GM12878 (cell line): ENCODE data around the gene CDH2. TPM values are rescaled to one million over a fixed set of nuclear protein-coding genes. Genes with fewer than 3 reads are reported as not detected.

ENCODE experiments used
- ATAC-seq: fragments of 200-7000 bp; cut with Tn5 transposase; 3 replicates; pipeline ENCODE4 v1.9.1; 2020; ENCODE audit warnings: mild to moderate bottlenecking, moderate library complexity
- BruUV-seq: library from RNA; stranded (reverse); fragments of 400-500 nt; replicated peaks from 2 replicates; lab custom pipeline; 2021; lab: Mats Ljungman, UMichigan
- CTCF ChIA-PET: fragments of 300-600 bp; sonication (Branson Sonifier 250); formaldehyde crosslinking; extraction: SDS; loops from one replicate; lab custom pipeline; 2021; ENCODE audit warnings: inconsistent platforms; lab: Yijun Ruan, JAX
- POLR2A ChIA-PET: fragments of 350-600 bp; formaldehyde crosslinking; extraction: SDS; loops from one replicate; lab custom pipeline; 2021; ENCODE audit warnings: inconsistent platforms; lab: Charles Lee
- RAD21 ChIA-PET: fragments of 300-600 bp; sonication (Branson Sonifier 250); formaldehyde crosslinking; loops from one replicate; lab custom pipeline; 2023; ENCODE audit warnings: antibody characterized with exemption; ENCODE audit not compliant: unreplicated experiment; lab: Charles Lee
- SMC1A ChIA-PET: fragments of 300-600 bp; sonication (Branson Sonifier 250); formaldehyde crosslinking; loops from one replicate; lab custom pipeline; 2023; ENCODE audit not compliant: unreplicated experiment, uncharacterized antibody; lab: Charles Lee
- DNase-seq: peaks from one replicate; pipeline ENCODE4 v3.0.0-alpha.2; 2011; ENCODE audit warnings: low read depth, low spot score
- FAIRE-seq: peaks from 3 replicates; lab custom pipeline; 2011; peaks lifted over from hg19 to GRCh38; lab: Jason Lieb, UNC
- H2AFZ ChIP-seq: 2 replicates; pipeline ENCODE4 v1.6.0; 2011; ENCODE audit warnings: low read depth, low read length, control low read depth; ENCODE audit not compliant: control insufficient read depth
- H3K27ac ChIP-seq: 2 replicates; pipeline ENCODE4 v1.5.1; 2011; ENCODE audit warnings: control low read depth; ENCODE audit not compliant: control insufficient read depth, insufficient read depth
- H3K27me3 ChIP-seq, 2 experiments: replicated peaks in 1 of 2; 2 replicates each; pipeline versions ENCODE4 v1.6.0 to v1.6.1; 2011; ENCODE audit warnings: low read length in 1 of 2; ENCODE audit not compliant: control insufficient read depth in 2 of 2, insufficient read depth in 2 of 2
- H3K36me3 ChIP-seq, 2 experiments: 2 replicates each; pipeline ENCODE4 v1.5.1; 2011; ENCODE audit warnings: low read length in 1 of 2; ENCODE audit not compliant: control insufficient read depth in 2 of 2, insufficient read depth in 2 of 2
- H3K4me1 ChIP-seq: 2 replicates; pipeline ENCODE4 v1.6.1; 2011; ENCODE audit warnings: mild to moderate bottlenecking, low read length, moderate library complexity, mixed read lengths; ENCODE audit not compliant: control insufficient read depth, insufficient read depth
- H3K4me2 ChIP-seq: 2 replicates; pipeline ENCODE4 v1.6.0; 2011; ENCODE audit warnings: control low read depth; ENCODE audit not compliant: control insufficient read depth, insufficient read depth
- H3K4me3 ChIP-seq: fragments of 200-600 bp; sonication (generic); 2 replicates; pipeline ENCODE4 v1.5.1; 2016
- H3K79me2 ChIP-seq: 2 replicates; pipeline ENCODE4 v1.6.0; 2011; ENCODE audit warnings: low read length; ENCODE audit not compliant: control insufficient read depth, insufficient read depth
- H3K9ac ChIP-seq: 2 replicates; pipeline ENCODE4 v1.8.0; 2011; ENCODE audit warnings: low read length, control low read depth, mixed read lengths; ENCODE audit not compliant: control insufficient read depth, insufficient read depth
- H3K9me3 ChIP-seq: replicated peaks from 3 replicates; pipeline ENCODE4 v1.5.1; 2011; ENCODE audit warnings: mild to moderate bottlenecking, low read length; ENCODE audit not compliant: control insufficient read depth, insufficient read depth
- H4K20me1 ChIP-seq: 2 replicates; pipeline ENCODE4 v1.6.0; 2011; ENCODE audit not compliant: control insufficient read depth, insufficient read depth
- ATF3 ChIP-seq: IDR thresholded peaks from 2 replicates; pipeline ENCODE4 v1.6.1; 2011; ENCODE audit warnings: low read depth, mild to moderate bottlenecking, low read length, moderate library complexity, borderline replicate concordance; ENCODE audit errors: extremely low read depth
- BMI1 ChIP-seq: fragments of 450-650 bp; IDR thresholded peaks from 2 replicates; pipeline ENCODE4 v1.6.1; 2016; ENCODE audit warnings: mild to moderate bottlenecking, moderate library complexity, borderline replicate concordance
- CBFB ChIP-seq: IDR thresholded peaks from 2 replicates; pipeline ENCODE4 v1.6.1; 2016; ENCODE audit warnings: antibody characterized with exemption, low read depth
- CHD2 ChIP-seq: IDR thresholded peaks from 2 replicates; pipeline ENCODE4 v1.6.1; 2011; ENCODE audit warnings: low read depth, low read length, improper control_type of control experiment, borderline replicate concordance
- FOXK2 ChIP-seq: fragments of 450-650 bp; IDR thresholded peaks from 2 replicates; pipeline ENCODE4 v1.6.1; 2017; ENCODE audit warnings: mild to moderate bottlenecking, moderate library complexity
- JUNB ChIP-seq: IDR thresholded peaks from 2 replicates; pipeline ENCODE4 v1.6.1; 2016; ENCODE audit warnings: antibody characterized with exemption, mild to moderate bottlenecking
- KLF5 ChIP-seq: fragments of 450-650 bp; IDR thresholded peaks from 2 replicates; pipeline ENCODE4 v1.6.1; 2014; ENCODE audit warnings: mild to moderate bottlenecking; ENCODE audit not compliant: partially characterized antibody
- NFYB ChIP-seq: IDR thresholded peaks from 2 replicates; pipeline ENCODE4 v1.6.1; 2011; ENCODE audit warnings: low read depth, mild to moderate bottlenecking, low read length, improper control_type of control experiment, moderate library complexity; ENCODE audit not compliant: insufficient read depth
- PAX8 ChIP-seq: fragments of 450-650 bp; IDR thresholded peaks from 2 replicates; pipeline ENCODE4 v1.6.1; 2017; ENCODE audit warnings: mild to moderate bottlenecking, moderate library complexity
- SIN3A ChIP-seq: IDR thresholded peaks from 2 replicates; pipeline ENCODE4 v1.6.1; 2012; ENCODE audit warnings: low read depth, low read length, improper control_type of control experiment
- SMARCA5 ChIP-seq: fragments of 450-650 bp; IDR thresholded peaks from 2 replicates; pipeline ENCODE4 v1.6.1; 2017; ENCODE audit warnings: mild to moderate bottlenecking
- STAT3 ChIP-seq: IDR thresholded peaks from 2 replicates; pipeline ENCODE4 v1.6.1; 2011; ENCODE audit warnings: low read depth, low read length, improper control_type of control experiment
- TAF1 ChIP-seq: IDR thresholded peaks from 2 replicates; pipeline ENCODE4 v1.6.1; 2011; ENCODE audit warnings: mild to moderate bottlenecking, low read depth, low read length, borderline replicate concordance
- TARDBP ChIP-seq: IDR thresholded peaks from 2 replicates; pipeline ENCODE4 v1.6.1; 2016; ENCODE audit warnings: borderline replicate concordance
- ZNF592 ChIP-seq: fragments of 450-650 bp; IDR thresholded peaks from 2 replicates; pipeline ENCODE4 v1.6.1; 2017; ENCODE audit warnings: mild to moderate bottlenecking, moderate library complexity
- ZZZ3 ChIP-seq: IDR thresholded peaks from 2 replicates; pipeline ENCODE4 v1.6.1; 2011; ENCODE audit warnings: low read depth; ENCODE audit not compliant: control insufficient read depth, insufficient read length
- WGBS: methylation state at CpG from one replicate; pipeline ENCODE4 v1.1.6; 2016; ENCODE audit warnings: low lambda C conversion rate; ENCODE audit not compliant: insufficient replicate concordance, insufficient coverage; ENCODE audit errors: missing lambda C conversion rate; 5-methylcytosine and 5-hydroxymethylcytosine counted together
- in situ Hi-C: fragments of 300-500 bp; cut with MboI; formaldehyde crosslinking; loops from 9 replicates; pipeline ENCODE4 v1.14.3; 2018; ENCODE audit warnings: mixed read lengths
- intact Hi-C: fragments of 100-400 bp; cut with micrococcal nuclease; formaldehyde crosslinking; loops from one replicate; pipeline ENCODE4 v1.14.2; 2022; ENCODE audit not compliant: unreplicated experiment
- polyA plus RNA-seq, 11 experiments: library from polyadenylated mRNA; depleted of rRNA in 4 of 11; unstranded in 6 of 11; stranded (reverse) in 5 of 11; fragments of >200 nt; fragmentation: Nextera tagmentation in 4 of 11; fragmentation: Illumina TruSeq in 1 of 11; extraction: Ambion mirVana in 4 of 11; extraction: Trizol in 1 of 11; gene quantifications; 1 replicate in 1 of 11; 2 replicates in 10 of 11; pipeline versions ENCODE4 v1.2.1 to v1.2.3, GENCODE V29; 2011 to 2016; ENCODE audit warnings: inconsistent platforms in 2 of 11, missing spikeins in 2 of 11, low read depth in 1 of 11
- total RNA-seq, 4 experiments: library from RNA; depleted of rRNA in 3 of 4; stranded (reverse); fragments of >200 nt in 3 of 4; fragmentation: Illumina TruSeq in 1 of 4; extraction: Trizol in 1 of 4; gene quantifications; 2 replicates each; pipeline versions ENCODE4 v1.2.1 to v1.2.3, GENCODE V29; 2013 to 2021

Gene CDH2
- total and polyA plus RNA-seq, 10 of the 15 experiments (the other 5 are each of a cell fraction or from before 2014, with no cell fraction given): 0.01 to 0.25 (median 0.06) TPM; not detected in 4

DNA sequence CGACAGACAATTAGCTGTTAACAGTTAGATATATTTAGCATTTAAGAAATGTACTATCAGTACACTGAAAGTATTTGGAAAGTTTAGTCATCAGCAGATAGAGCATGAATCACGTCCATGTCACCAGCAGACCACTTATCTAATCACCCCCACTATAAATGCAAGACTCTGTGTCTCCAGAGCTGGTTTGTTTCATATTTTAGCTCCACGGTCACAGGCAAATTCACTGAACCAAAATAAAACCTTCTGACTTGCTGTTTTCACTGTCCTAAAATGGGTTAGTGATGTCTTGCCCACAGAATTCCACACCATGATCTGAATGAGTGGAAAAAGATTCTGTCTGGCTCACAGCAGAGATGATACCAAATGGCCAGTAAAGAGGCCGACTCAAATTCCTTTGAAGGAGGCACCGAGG is 64.9 kb downstream of the CDH2 start (continued):
- TF ChIP-seq PAX8 (no peak), BMI1 (no peak), ZNF592 (no peak)

GRCh38 chr18:28110924-28111323 is 66.0 kb downstream of the CDH2 start:
- no peak overlapping the region for H3K4me2 ChIP-seq
- FAIRE-seq (no peak), ATAC-seq (no peak), DNase-seq (no peak)
- H3K79me2 ChIP-seq: no peaks in the 10 kb centered on the region
- in situ Hi-C loops (no loop called here), intact Hi-C loops (no loop called here)
- H2AFZ ChIP-seq: no peak overlapping the region
- no peak overlapping the region for H3K4me3 ChIP-seq
- no peaks in the 10 kb centered on the region for H3K9me3 ChIP-seq
- BruUV-seq: no TSS peak
- H3K4me1 ChIP-seq: no peaks in the 10 kb centered on the region
- 22% methylated on average over 9 of the region's 9 CpGs for WGBS
- ChIA-PET CTCF (no interaction called here), RAD21 (no interaction called here), SMC1A (no interaction called here), POLR2A (no interaction called here)
- H3K36me3 ChIP-seq: no peaks in the 10 kb centered on the region
- H3K27ac ChIP-seq: no peak overlapping the region
- no peak overlapping the region for H3K9ac ChIP-seq
- TF ChIP-seq KLF5 (no peak), ATF3 (no peak), SIN3A (no peak), FOXK2 (no peak), TARDBP (no peak), ZNF592 (no peak), TAF1 (no peak), STAT3 (no peak), CBFB (no peak), NFYB (no peak), SMARCA5 (no peak), ZZZ3 (no peak), CHD2 (no peak), JUNB (no peak)
- H3K27me3 ChIP-seq: no peaks in the 10 kb centered on the region
- no peaks in the 10 kb centered on the region for H4K20me1 ChIP-seq
